G401.6 (cell line): ENCODE data around the gene NFATC4.

Source experiments
- FAIRE-seq: peaks from 2 replicates; lab custom pipeline; 2012; peaks lifted over from hg19 to GRCh38; lab: Jason Lieb, UNC

Gene NFATC4

DNA sequence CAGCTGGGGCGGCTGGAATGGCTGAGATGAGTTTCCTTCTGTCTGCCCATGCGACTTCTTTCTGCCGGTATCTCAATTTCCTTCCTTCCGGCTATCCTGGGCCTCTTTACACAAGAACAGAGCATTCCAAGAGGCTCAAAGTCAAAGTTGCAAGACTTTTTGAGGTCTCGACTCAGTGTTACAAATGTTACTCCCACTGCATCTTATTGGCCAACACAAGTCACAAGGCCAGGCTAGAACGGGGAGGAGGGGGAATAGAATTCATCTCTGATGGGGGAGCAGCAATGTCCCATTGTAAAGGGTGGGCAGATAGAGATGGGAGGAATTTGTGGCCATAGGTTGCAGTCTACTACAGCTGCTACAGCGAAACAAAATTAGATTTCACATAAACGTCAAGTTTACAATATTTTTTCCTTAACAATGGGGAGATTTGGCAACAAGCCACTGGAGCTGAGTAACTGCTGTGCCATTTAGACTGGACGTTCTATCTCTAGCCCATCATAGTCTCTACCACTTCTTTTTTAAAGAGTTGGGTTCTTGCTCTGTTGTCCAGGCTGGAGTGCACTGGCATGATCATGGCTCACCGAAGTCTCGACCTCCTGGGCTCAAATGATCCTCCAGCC, 21.4 kb downstream of the NFATC4 start:
- no peak for FAIRE-seq

DNA sequence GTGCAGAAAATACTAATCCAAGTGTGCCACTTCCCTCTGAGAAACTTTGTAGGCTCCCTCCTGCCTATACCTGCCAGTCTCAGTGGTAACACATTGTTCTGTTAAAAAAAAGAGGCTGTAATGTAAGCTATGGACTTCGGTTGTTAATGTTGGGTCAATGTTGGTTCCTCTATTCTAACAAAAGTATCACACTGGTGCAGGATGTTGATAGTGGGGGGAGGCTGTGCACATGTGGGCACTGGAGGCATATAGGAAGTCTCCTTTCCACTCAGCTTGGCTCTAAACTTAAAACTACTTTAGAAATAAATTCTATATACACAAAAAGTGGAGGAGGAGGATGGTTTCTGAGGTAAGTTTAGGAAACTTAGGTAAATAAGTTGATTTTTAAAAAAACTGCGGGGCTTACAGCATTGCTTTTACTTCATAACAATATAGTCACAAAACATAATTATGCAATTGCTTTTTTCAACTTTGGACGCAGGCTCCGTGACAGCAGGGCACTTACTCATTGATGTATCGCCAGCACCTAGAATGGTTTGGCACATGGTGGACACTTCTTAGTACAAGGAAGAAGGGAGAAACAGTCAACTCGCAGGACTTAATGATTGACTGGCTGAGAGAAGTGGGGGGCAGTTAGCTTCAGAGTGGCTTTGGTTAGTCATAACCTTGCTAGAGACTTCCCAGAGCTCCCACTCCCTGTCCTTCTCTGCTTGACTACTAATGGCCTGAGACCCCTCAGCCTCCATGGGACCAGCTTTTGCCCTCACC, 22.9 kb downstream of the NFATC4 start:
- no peak for FAIRE-seq

DNA sequence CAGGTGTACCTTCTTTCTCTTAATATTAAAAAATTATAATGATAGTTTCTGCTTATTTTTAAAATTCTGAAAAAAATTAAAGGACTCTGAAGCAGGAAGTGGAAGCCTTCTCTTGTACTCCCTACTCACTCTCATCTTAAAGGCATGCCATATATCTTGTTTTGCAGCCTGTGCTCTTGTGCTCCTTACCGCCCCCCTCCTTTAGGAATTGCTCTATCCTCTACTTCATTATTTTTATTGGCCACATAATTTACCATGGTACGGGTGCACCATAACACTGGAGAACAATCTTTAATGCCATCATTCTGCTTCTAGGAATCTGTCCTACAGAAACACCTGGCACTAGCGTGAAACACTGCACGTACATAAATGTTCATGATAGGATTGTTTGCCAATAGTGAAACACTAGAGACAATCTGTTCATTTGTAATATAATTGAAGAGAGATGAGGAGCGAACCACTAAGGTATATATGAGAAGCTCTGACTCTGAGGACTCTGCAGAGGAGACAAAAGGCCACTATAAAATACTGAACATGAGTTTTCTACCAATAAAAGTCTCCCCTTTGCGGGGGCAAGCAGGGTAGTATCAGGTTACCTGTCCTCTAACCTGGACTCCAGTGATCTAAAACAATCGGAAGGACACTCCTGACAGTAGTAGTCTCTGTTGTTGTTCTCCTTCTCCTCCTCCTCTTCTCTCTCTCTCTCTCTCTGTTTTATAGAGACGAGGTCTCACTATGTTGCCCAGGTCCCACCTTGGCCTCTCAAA, 24.5 kb downstream of the NFATC4 start:
- no peak for FAIRE-seq

DNA sequence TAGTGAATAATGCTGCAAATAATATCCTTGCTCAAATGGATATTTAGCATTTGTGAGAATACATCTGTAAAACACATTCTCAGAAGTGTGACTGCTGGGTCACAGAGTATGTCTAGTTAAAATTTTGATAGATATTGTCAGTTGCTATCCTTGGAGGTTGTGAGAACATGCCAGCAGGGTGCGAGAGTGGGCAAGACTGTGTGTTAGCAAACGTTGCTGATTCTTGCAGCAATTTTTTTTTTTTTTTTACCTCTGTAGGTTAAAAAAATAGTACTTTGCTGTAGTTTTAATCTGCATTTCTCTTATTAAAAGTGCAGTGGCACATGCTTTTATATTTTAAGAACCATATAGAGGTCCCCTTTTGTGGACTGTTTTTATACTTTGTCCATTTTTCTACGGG, 26.3 kb downstream of the NFATC4 start:
- no peak for FAIRE-seq

DNA sequence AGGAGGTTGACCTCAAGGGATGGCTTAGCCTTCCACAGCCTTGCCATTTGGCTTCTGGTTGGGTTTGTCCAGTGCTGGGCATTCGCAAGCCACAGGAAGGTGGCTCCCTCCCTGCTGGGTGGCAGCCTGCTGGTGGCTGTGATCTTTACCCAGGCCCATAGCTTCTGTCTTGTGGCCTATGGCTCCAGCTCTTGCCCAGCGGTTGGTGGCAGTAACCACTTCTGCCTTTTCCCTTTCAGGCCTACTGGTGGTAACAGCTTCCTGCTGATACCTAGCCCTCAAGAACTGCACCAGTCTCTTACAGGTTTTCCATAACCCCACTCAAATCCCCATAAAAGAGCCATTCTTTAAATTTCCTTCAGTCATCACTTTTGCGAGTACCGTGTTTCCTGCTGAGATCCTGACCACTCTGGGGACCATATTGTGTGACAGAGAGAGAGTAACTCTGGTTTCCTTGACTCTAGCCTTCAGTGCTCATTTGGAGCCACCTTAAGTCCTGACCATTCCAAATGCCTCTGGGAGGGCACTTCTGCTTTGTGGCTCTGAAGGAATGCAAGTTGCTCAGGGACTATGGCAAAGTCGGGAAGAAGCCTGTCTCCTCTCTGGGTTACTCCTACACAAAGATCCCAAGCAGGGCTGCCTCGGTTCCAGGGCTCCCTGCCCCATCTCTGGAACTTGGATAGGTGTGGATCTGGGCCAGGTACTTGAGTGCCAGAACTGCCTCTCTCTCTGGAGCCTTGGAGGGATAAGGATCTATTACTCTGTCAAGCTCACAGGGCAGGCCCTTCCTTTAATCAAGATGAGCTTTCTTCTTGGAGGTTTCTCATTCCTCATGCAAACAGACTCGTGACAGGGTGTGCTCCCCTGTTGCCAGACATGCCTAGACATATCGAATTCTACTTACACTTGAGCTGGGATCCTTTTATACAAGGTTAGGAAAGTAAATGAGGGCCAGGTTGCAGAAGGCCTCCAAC, 27.9 kb downstream of the NFATC4 start:
- FAIRE-seq, result no peak

DNA sequence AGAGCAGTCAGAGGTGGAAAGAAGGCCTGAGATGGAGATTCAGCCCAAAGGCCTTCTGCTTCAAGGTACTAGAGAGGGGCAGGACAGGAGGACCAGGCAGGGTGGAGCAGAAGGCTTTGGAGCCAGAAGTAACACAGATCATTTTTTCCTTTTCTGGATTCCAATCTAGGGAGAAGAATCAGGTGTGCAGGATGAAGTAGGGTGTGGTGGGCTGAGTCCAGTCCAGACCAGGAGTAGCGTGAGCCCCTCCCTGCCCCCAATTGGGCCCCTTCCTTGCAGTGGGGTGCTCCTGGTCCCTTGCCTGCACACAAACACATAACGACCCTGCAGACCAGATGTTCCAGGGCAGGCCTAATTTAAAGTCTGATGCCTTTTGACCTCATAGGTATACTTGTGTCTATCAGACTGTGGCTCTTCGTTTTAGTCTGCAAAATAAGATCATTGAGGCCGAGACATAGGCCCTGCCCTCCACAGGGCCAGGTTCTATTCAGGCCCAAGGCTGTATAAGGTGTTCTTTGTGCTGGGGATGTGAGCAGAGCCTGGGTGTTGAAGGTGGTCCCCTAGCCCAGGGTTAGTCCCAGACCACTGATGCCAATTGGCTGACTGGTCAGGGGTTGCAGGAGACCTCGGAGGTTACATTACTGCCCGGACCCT, 29.8 kb downstream of the NFATC4 start:
- no peak for FAIRE-seq

DNA sequence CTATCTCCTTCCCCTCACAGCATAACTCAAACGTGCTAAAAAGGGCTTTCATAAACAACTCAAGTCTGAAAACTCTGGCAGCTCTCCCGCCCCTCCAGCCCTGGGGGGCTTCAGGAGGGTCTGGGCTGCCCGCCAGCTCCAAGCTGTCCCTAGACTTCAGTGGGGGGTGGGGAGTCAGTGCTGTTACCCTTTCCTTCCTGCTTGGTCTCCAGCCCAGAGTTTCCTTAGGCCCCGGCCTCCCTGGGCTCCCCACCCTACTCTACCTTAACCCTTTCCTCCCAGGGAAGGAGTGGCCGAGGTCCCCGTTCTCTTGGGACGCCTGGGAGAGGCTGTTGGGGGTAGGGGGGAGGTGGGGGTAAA, 30.3 kb downstream of the NFATC4 start:
- no peak for FAIRE-seq

DNA sequence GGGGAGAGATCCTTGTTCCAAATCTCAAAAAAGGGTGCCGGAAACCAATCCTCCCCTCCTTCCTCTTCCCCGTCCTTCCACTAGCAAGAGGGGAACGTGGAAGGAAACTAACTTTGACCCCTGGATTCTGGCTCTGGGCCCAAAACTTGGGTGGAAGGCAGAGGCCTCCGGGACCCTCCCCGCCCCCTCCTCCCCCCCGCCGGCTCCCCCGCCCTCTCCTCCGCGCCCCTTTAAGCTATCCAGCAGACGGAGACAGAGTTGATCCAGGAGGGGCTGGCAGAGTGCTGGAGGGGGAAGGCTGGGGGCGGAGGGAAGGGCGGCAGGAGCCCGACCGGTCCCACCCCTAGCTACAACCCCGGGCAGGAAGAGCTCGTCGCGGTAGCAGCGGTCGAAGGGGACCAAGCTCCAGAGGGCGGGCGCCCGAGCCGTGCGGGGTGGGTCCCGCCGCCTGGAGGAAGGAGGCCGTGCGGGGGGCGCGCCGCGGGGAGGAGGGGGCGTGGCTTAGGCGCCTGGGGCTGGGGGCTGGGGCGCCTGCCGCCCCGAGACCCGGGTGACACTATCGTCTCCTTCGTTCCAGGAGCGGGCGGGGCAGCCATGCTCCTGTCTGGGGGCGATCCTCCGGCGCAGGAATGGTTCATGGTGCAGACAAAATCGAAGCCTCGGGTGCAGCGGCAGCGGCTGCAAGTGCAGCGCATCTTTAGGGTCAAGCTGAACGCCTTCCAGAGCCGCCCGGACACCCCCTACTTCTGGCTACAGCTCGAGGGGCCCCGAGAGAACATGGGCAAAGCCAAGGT, 30.9 kb downstream of the NFATC4 start, which contains the start of gene NYNRIN:
Gene NYNRIN (plus strand): TSS at position 351 of the 794 bp plus-strand sequence. CDS start 244 bp downstream, at position 595.
- no peak for FAIRE-seq

DNA sequence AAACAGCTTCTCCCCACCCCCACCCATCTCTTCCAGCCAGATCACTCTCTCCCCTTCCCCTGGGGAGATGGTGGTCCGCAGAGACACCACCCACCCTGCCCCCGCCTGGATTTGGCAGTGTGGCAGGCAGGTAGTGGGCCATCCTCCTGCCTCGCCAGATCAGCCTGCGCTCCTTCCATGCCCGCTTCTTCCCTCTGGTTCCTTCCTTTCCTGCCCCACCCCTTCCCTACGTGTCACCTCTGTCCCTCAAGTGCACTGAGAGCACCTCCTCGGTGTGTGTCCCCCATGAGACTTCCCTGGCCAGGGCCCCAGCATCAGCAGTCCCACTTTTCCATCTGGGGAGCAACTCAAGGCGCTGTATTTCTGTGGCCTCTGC, 31.5 kb downstream of the NFATC4 start:
- no peak for FAIRE-seq

DNA sequence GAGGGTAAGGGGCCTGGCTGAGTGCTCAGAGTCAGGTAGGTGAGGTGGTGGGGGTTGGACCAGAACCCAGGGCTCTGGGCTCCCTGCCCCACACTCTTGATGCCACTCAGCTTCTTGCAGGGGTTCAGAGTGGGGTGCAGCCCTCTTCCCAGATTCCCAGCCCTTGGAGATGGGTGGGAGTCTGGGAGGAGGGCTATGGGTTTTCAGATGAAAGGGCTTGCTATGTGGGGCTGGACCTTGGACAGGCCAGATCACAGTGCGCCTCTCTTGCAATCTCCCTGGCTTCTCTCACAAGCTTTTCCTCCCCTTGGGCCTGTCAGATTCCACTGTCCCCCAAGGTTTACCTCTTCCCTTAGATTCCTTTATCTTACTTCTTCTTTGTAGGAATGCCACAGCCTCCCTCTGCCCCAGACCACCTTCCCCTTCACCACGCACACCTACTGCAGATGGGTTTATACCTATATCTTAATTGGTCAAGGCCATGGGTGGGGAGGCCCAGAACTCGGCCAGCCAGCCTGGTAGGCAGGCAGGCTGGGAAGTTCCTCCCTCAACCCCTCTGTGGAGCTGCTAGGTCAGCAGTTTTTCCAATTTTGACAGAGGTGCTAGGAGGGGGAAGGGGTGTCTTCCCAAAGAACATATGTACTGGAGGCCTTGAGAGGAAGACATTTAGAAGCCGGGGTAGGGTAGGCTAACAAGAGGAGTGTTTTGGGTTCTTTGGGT, 32.2 kb downstream of the NFATC4 start:
- FAIRE-seq, result no peak

DNA sequence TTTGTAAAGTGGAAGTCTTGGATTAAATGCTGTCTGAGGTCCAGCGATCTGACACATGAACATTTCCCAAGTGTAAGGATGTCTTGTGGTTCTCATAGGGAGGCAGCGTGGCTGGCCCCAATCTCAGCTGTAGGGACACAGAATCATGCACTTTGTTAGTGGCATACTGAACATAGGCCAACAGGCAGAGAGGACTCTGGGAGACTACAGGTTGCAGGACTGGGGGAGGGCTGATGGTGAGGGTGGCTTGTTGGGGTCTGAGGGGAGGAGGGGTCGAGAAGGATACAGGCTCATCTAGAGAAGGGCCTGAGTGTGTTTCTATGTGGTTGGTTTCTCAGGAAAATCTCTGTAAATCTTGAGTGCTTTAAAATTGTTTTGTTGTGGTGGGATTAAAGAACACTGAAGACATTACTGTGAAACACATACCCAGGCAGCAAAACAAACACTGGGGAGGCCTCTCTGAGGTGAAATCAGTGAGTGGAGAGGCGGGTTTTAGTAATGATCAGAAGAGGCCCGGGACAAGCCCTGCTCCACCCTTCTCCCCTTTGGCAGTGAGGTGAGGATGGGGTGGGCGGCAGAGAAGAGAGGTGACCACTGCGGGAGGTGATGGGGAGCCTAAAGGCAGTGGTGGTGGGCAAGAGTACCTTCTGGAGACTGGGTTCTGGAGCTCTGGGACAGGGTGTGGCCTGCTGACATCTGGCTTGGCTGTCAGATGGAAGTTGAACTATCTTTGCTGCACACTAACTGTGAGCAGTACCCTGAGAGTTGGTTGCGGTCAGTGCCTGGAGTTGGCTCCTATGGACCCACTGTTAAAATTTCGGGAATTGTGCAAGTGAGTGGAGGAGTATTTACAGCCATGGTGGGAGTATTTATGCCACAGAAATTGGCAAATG, 34.1 kb downstream of the NFATC4 start:
- FAIRE-seq, result no peak

DNA sequence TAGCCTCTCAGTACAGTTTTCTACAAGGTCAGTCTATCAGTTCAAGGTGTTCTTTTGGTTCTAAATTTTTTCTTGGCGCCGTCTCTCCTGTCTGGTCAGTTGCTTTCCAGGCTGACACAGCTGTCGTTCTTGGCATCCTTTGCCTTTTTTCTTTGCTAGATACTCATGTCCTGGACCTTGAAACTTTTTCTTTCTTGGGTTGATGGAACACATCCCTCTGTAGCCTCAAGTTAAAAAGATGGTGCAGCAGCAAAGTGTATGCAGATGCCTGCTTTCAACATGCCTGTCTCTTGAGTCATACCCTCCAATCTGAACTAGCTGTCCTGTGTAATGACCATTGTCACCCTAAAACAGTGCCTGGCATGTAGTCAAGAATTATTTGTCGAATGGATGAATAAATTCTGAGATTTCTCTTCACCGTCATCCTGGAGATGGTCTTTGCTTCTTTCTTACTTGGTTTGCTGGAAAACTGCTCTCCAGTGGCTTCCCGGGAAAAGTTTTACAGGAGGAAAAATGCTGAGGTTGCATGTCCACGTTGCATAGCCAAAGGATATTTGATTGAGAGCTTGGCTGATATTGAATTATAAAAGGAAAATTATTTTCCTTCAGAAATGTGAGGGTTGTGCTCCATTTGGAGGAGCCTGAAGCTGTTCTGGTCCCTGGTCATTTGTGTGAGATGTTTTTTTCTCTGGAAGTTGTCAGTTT, 35.5 kb downstream of the NFATC4 start:
- FAIRE-seq, result no peak

DNA sequence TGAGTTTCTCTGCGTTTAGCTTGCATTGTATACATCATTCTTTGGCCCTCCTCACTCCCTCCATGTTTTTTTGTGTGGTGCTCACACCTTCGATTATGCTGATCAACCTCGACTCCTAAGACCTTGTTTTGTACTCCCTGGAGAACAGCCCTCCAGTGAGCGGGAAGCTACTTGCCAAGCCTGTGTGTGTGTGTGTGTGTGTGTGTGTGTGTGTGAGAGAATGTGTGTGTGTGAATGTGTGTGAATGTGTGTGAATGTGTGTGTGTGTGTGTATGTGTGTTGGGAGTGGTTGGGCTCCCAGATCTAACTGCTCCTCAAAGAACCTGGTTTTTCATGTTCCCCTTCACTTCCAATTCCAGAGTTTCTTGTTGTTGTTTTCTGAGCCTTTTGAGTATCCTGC, 36.8 kb downstream of the NFATC4 start:
- FAIRE-seq, result no peak

DNA sequence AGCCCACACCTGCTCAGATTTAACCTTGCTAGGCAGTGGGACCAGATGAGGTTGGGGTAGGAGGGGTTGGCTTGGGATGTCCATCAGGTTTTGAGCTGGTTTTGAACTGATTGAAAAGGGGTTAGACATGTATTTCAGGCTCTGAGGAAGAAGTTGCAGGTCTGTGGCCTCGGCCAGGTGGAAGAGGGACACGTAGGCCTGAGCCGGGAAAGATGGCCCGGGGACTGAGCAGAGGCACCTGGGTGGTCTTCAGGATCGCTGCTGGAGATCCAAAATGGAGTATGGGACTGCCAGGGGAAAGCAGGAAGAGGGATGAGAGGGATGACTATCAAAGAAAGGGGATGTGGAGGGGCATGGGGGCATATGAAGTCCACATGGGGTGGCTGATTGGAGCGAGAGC, 38.4 kb downstream of the NFATC4 start:
- no peak for FAIRE-seq

DNA sequence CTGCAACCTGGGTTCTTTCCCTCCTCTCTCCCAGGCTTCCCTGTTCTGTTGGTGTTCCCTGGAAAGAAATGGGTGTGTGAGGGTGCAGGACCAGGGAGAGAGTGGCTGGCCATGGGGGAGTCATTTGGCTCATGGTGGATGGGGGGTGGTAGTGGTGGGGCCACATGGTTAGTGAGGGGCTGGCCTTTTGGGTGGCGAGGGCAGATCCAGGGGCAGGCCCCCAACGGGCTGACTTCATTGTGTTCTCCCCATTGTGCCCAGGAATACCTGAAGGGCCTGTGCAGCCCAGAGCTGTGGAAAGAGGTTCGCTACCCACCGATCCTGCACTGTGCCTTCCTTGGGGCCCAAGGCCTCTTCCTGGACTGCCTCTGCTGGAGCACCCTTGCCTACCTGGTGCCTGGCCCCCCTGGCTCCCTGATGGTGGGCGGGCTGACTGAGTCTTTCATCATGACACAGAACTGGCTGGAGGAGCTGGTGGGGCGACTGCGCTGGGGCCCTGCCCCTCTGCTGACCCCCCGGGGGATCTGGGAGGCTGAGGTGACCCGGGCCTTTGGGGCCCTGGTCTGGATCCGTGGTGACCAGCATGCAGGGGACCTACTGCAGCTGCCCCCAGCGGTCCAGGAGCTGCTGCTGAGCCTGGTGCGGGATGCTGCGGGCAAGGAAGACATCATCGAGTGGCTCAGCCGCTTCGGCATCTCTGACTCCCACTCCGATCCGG, 39.8 kb downstream of the NFATC4 start:
- FAIRE-seq, result no peak

DNA sequence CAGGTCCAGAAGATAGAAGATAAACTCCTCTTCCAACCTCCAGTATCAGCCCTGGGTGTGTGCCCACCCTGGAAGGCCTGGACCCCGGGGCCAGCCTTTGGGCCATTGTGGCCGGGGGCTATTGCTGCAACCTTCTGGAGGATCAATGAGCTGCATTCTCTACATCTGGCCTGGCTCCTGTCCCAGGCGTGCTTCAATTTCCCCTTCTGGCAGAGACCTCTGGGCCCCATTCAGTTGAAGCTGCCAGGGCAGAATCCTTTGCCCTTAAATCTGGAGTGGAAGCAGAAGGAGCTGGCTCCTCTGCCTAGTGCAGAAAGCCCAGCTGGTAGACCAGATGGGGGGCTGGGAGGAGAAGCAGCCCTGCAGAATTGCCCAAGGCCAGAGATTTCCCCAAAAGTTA, 40.8 kb downstream of the NFATC4 start:
- FAIRE-seq, result no peak

DNA sequence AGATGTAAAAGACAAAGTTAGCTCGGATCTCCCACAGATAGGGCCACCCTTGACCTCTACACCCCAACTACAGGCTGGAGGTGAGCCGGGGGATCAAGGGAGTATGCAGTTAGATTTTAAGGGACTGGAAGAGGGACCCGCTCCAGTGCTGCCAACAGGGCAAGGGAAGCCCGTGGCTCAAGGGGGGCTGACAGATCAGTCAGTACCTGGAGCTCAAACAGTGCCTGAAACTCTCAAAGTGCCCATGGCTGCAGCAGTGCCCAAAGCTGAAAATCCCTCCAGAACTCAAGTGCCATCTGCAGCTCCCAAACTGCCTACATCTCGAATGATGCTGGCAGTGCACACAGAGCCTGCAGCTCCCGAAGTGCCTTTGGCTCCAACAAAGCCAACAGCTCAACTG, 41.2 kb downstream of the NFATC4 start:
- no peak for FAIRE-seq

DNA sequence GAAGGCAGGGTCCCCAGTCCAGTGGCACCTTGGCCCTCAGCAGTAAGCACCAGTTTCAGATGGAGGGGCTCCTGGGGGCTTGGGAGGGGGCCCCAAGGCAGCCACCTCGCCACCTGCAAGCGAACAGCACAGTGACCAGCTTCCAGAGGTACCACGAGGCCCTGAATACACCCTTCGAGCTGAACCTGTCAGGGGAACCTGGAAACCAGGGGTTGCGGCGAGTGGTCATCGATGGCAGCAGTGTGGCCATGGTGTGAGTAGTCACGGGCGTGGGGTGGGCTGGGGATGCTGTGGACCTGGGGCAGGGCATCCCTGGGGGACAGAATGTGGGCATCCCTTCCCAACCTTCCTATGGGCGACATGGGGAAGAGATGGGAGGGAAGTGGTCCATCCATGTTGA, 42.0 kb downstream of the NFATC4 start:
- no peak for FAIRE-seq
